ENCODE data around the gene CRYBA1. TPM values are rescaled to one million over a fixed set of nuclear protein-coding genes. Genes with fewer than 3 reads are reported as not detected.

CRYBA1 gene
- total RNA-seq, 4 donors from 2014 or later = not detected

GRCh38 chr17:29292071-29292991 lies 45.7 kb downstream of the CRYBA1 start:
- intact Hi-C loops (cut with DNase I; ENCODE audit: low total_unique reads) (loop anchor here (5.0 kb wide), 1 partner anchor 145 kb away; no protein-coding TSS in a partner anchor), in situ Hi-C loops (cut with MboI; ENCODE audit: low pct_ligation_motif_present in 1 of 4, low pct_unique_long_range_greater_than_20kb in 1 of 4, low sequenced_read_pairs in 3 of 4) (loop anchor here in 1 of 4 donors (25.0 kb wide), 1 partner anchor 155 kb away; no protein-coding TSS in a partner anchor)
- Histone ChIP-seq H3K36me3 (peaks cover 0 to 14% (median 4%) of the 10 kb centered on the region in 4 donors), H3K9me3 (no peaks in the 10 kb centered on the region), H3K27me3 (no peaks in the 10 kb centered on the region), H3K4me1 (peaks cover 17 to 54% (median 36%) of the 10 kb centered on the region in 4 donors), H3K27ac (peak overlapping the region; percentile 98 to 100 (median 99)), H3K4me3 (peak overlapping the region; percentile 74 to 97 (median 90))
- whole genome bisulfite sequencing, 2 donors (ENCODE audit: low coverage in 1 of 2) = 0 to 1% methylated on average over 7 to 22 of the region's 77 CpGs
- DNase-seq = peak; percentile 72
- TF ChIP-seq POLR2AphosphoS5 (IDR thresholded peaks at IDR 0.05) = peak in 1 of 3 donors; percentile 13
- no peak for TF ChIP-seq EP300 (IDR thresholded peaks at IDR 0.05; ENCODE audit: low read depth)
- no peak for TF ChIP-seq CTCF (IDR thresholded peaks at IDR 0.05)
- peak; percentile 5 for TF ChIP-seq POLR2A (IDR thresholded peaks at IDR 0.05)

- H3K27ac ChIP-seq = peak overlapping the region; percentile 98 to 100 (median 99)
- in situ Hi-C loops (cut with MboI; ENCODE audit: low pct_ligation_motif_present in 1 of 4, low pct_unique_long_range_greater_than_20kb in 1 of 4, low sequenced_read_pairs in 3 of 4) = loop anchor here in 1 of 4 donors (25.0 kb wide), 1 partner anchor 156 kb away; no protein-coding TSS in a partner anchor
- no peaks in the 10 kb centered on the region for H3K9me3 ChIP-seq
- H3K36me3 ChIP-seq = peaks cover 0 to 9% (median 0%) of the 10 kb centered on the region in 4 donors
- peaks cover 17 to 45% (median 31%) of the 10 kb centered on the region in 4 donors for H3K4me1 ChIP-seq
- intact Hi-C loops (cut with DNase I; ENCODE audit: low total_unique reads) = loop anchor here (5.0 kb wide), 1 partner anchor 146 kb away; no protein-coding TSS in a partner anchor
- no peak for TF ChIP-seq CTCF (IDR thresholded peaks at IDR 0.05)
- TF ChIP-seq POLR2AphosphoS5 (IDR thresholded peaks at IDR 0.05) = peak in 2 of 3 donors; percentile 3 to 53
- peak; percentile 13 for TF ChIP-seq POLR2A (IDR thresholded peaks at IDR 0.05)
- 0% methylated on average over 47 of the region's 54 CpGs; no CpG with 5 or more reads in 1 of the 2 donors for WGBS, 2 donors (ENCODE audit: low coverage in 1 of 2)
- no peaks in the 10 kb centered on the region for H3K27me3 ChIP-seq
- DNase-seq = peak; percentile 67
- H3K4me3 ChIP-seq = peak overlapping the region; percentile 74 to 97 (median 90)
Observed at GRCh38 chr17:29292992-29293889, 46.6 kb downstream of the CRYBA1 start.

GRCh38 chr17:29293890-29294579 lies 47.4 kb downstream of the CRYBA1 start, which contains the start of gene NUFIP2:
TSS of gene NUFIP2 (minus strand) at chr17:29294148. CDS start at chr17:29294059, 89 bp downstream.
- TF ChIP-seq EP300 (IDR thresholded peaks at IDR 0.05; ENCODE audit: low read depth) (no peak), POLR2A (IDR thresholded peaks at IDR 0.05) (peak; percentile 100), POLR2AphosphoS5 (IDR thresholded peaks at IDR 0.05) (peak; percentile 100), CTCF (IDR thresholded peaks at IDR 0.05) (peak in 1 of 5 experiments; percentile 5)
- DNase-seq = peak; percentile 100
- Histone ChIP-seq H3K9me3 (no peaks in the 10 kb centered on the region), H3K4me1 (peaks cover 16 to 37% (median 31%) of the 10 kb centered on the region in 4 donors), H3K36me3 (peaks cover 0 to 9% (median 0%) of the 10 kb centered on the region in 4 donors), H3K4me3 (peak within 1 kb of the TSS; percentile 74 to 97 (median 90)), H3K27me3 (no peaks in the 10 kb centered on the region), H3K27ac (peak within 1 kb of the TSS; percentile 98 to 100 (median 99))
- in situ Hi-C loops (cut with MboI; ENCODE audit: low pct_ligation_motif_present in 1 of 4, low pct_unique_long_range_greater_than_20kb in 1 of 4, low sequenced_read_pairs in 3 of 4) (loop anchor here in 1 of 4 donors (25.0 kb wide), 1 partner anchor 157 kb away; no protein-coding TSS in a partner anchor), intact Hi-C loops (cut with DNase I; ENCODE audit: low total_unique reads) (loop anchor here (5.0 kb wide), 1 partner anchor 147 kb away; no protein-coding TSS in a partner anchor)
- WGBS, 2 donors (ENCODE audit: low coverage in 1 of 2) = 1 to 5% methylated on average over 4 to 31 of the region's 31 CpGs
